SW 1271 (cell line): ENCODE data around the gene NCAPD2.

ENCODE experiments used
- DNase-seq, 2 experiments: peaks; one replicate each; lab custom pipeline; 2025; lab: John Stamatoyannopoulos, UW

The NCAPD2 gene, protein sequence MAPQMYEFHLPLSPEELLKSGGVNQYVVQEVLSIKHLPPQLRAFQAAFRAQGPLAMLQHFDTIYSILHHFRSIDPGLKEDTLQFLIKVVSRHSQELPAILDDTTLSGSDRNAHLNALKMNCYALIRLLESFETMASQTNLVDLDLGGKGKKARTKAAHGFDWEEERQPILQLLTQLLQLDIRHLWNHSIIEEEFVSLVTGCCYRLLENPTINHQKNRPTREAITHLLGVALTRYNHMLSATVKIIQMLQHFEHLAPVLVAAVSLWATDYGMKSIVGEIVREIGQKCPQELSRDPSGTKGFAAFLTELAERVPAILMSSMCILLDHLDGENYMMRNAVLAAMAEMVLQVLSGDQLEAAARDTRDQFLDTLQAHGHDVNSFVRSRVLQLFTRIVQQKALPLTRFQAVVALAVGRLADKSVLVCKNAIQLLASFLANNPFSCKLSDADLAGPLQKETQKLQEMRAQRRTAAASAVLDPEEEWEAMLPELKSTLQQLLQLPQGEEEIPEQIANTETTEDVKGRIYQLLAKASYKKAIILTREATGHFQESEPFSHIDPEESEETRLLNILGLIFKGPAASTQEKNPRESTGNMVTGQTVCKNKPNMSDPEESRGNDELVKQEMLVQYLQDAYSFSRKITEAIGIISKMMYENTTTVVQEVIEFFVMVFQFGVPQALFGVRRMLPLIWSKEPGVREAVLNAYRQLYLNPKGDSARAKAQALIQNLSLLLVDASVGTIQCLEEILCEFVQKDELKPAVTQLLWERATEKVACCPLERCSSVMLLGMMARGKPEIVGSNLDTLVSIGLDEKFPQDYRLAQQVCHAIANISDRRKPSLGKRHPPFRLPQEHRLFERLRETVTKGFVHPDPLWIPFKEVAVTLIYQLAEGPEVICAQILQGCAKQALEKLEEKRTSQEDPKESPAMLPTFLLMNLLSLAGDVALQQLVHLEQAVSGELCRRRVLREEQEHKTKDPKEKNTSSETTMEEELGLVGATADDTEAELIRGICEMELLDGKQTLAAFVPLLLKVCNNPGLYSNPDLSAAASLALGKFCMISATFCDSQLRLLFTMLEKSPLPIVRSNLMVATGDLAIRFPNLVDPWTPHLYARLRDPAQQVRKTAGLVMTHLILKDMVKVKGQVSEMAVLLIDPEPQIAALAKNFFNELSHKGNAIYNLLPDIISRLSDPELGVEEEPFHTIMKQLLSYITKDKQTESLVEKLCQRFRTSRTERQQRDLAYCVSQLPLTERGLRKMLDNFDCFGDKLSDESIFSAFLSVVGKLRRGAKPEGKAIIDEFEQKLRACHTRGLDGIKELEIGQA (N-terminal part only)

DNA sequence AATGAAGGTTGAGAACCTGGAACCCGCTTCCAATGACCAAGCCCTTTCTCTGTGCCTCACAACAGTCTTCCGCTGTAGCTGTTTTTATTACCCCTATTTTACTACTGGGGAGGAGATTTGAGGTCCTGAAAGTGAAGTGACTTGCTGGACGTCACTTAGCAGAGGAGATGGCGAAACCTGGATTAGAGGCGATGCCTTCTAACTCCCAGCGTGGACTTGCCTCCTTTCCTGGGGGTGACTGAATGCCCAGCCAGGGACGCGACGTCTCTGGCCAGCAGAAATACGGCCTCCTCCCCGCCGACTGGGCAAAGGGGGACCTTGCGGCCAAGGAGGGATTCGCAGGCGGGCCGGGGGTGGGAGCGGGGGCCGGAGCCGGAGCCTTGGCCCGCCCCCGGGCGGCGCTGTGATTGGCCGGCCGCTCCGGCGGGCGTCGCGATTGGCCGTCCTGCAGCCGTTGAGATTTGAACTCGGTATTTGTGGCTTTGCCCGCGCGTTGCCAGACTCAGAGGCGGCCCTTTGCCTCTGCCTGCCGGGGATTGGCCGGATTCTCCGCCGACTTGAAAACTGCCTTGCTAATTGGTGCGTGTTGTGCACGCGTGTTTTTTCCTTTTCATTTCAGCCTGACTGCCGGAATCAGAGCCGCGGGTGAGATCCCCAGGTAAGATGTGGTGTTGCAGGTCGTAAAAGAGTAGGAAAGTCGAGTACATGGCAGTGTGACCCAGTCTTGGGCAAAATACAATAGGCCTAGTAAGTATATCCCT lies at the start of gene NCAPD2:
Gene NCAPD2 (plus strand): TSS at position 606 of the 761 bp plus-strand sequence. CDS start 997 bp downstream, outside the sequence.
- peak; percentile 96 to 98 for DNase-seq

DNA sequence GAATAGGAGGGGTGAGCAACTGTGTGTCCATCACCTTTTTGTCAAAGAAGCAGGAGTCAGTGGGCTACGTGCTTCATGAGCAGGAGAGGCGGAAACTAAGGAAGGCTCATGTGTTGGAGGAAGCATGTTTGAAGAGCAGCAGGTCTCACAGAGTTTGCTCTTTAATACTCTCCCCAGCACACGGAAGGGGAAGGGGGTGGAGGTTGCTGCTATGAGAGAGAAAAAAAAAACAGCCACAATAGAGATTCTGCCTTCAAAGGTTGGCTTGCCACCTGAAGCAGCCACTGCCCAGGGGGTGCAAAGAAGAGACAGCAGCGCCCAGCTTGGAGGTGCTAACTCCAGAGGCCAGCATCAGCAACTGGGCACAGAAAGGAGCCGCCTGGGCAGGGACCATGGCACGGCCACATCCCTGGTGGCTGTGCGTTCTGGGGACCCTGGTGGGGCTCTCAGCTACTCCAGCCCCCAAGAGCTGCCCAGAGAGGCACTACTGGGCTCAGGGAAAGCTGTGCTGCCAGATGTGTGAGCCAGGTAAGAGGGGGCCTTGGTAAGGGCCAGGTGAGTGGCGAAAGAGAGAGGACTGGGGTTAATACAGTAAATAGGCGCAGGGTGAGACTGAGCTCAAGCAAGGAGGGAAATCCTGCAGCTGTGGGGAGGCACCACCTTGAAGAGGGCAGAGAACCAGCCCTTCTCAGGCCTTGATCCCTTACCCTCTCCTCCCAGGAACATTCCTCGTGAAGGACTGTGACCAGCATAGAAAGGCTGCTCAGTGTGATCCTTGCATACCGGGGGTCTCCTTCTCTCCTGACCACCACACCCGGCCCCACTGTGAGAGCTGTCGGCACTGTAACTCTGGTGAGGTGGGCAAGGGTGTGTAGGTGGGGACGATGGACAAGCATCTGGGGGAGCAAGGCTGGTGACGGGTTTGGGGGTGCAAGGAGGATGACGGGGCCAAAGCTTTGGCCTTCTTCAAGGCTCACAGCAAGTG lies 48.9 kb upstream of the NCAPD2 start, which contains the start of gene CD27:
Gene CD27 (plus strand): TSS at position 252 of the 985 bp plus-strand sequence. CDS start 141 bp downstream, at position 393.
- DNase-seq = no peak

DNA sequence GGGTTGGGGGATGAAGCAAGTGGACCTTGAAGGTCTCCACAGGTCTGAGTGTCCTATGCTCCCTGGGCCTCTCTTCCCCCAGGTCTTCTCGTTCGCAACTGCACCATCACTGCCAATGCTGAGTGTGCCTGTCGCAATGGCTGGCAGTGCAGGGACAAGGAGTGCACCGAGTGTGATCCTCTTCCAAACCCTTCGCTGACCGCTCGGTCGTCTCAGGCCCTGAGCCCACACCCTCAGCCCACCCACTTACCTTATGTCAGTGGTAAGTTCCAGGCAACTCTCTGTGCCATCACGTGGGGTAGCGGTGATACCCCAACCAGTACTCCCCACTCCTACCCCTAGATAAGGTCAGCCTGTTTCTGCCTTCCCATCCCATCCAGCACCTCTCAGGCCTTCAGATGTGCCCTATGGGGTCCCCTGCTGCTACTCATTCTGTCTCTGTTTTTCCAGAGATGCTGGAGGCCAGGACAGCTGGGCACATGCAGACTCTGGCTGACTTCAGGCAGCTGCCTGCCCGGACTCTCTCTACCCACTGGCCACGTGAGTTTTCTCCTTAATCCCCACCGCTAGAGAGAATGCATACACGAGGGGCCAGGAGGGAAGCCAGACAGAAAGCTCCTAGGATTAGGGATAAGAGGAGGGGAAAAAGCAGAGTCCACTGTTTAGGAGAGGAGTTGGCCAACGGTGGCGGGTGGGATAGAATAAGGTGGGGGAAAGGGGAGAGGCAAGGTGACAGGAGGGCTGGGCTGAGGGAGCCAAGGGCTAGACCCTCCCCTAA lies 43.6 kb upstream of the NCAPD2 start:
- DNase-seq = no peak

DNA sequence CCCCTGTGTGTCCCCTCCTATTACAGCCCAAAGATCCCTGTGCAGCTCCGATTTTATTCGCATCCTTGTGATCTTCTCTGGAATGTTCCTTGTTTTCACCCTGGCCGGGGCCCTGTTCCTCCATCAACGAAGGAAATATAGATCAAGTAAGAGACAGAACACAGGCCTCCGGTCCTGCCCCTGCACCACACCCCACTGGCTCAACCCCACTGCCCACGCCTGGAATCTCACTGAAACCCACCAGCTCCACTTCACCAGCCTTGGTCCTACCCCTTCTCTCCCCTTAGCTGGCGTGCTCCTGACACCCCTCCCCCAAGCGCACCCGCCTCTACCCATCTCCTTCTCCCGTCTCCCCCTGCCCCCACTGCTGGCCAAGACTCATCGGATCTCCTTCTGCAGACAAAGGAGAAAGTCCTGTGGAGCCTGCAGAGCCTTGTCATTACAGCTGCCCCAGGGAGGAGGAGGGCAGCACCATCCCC lies 43.0 kb upstream of the NCAPD2 start:
- DNase-seq = no peak

DNA sequence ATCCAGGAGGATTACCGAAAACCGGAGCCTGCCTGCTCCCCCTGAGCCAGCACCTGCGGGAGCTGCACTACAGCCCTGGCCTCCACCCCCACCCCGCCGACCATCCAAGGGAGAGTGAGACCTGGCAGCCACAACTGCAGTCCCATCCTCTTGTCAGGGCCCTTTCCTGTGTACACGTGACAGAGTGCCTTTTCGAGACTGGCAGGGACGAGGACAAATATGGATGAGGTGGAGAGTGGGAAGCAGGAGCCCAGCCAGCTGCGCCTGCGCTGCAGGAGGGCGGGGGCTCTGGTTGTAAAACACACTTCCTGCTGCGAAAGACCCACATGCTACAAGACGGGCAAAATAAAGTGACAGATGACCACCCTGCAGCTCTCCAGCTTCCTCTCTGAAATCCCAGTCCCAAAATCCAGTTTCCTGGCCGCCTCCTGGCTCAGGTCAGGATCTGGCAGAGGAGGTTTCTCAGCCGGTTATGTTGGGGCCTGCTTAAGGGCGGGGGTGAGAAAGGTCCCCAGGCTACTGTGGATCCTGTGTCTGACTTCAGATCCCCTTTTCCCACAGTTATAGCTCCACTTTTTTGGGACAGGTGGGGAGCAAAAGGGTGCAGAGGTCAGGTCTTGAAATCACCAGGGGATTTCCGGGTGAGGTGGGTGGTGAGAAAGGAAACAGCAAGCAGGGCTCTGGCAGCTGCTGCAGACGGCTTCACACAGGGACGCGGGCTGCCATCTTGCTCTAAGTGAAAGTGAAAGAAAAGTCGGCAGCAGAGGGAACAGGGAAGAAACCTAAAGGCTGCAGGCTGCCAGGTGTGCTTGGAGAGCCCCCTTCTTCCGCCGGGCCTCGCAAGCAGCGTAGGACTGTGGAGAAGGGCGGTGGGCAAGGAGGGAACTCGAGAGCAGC lies 42.3 kb upstream of the NCAPD2 start, which contains the start of gene TAPBPL:
Gene TAPBPL (plus strand): TSS at position 695 of the 897 bp plus-strand sequence. CDS start 207 bp downstream, outside the sequence.
- DNase-seq = peak; percentile 56 to 86

DNA sequence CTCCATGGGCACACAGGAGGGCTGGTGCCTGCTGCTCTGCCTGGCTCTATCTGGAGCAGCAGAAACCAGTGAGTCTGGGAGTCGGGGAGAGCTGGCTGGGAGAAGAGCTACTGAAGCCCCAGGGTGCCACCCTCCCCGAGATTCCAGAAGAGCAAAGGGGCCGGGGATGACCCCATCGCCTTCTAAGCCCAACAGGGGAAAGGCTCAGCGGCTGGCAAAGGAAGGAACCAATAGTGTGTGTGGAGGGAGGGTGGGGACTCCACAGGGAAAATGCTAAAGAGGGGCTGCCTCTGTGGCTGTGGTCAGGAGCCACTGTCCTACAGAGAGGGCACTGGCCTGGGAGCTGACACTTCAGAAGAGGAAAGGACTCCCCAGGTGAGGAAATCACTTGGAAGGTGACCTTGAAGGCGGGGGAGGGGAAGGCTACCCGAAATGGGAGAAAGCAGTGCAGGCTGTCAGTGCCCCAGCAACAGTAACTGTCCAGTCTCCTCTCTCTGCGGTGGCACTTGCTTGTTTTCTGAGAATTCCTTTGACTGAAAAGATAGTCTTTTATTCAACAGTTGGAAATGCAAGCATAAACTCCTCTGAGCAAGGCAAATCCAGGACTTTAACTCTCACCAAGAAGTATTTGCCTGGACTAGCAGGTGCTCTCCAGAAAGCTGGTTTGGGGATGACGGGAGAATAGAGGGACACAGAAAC lies 41.5 kb upstream of the NCAPD2 start:
- DNase-seq = peak in 1 of 2 experiments; percentile 65

DNA sequence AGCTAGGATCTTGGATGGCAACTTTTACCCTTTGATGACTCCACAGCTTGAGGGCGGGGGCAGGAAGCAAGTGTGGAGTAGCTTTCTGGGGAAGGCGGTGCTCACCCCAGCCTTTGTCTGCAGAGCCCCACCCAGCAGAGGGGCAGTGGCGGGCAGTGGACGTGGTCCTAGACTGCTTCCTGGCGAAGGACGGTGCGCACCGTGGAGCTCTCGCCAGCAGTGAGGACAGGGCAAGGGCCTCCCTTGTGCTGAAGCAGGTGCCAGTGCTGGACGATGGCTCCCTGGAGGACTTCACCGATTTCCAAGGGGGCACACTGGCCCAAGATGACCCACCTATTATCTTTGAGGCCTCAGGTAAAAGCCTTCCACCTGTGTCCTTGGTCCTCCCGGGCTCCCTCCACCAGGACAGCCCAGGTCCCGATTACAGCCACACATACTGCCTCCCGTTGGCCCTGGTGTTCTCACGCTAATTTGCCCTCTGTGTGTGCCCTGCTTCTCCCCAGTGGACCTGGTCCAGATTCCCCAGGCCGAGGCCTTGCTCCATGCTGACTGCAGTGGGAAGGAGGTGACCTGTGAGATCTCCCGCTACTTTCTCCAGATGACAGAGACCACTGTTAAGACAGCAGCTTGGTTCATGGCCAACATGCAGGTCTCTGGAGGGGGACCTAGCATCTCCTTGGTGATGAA lies 40.8 kb upstream of the NCAPD2 start:
- DNase-seq = no peak

DNA sequence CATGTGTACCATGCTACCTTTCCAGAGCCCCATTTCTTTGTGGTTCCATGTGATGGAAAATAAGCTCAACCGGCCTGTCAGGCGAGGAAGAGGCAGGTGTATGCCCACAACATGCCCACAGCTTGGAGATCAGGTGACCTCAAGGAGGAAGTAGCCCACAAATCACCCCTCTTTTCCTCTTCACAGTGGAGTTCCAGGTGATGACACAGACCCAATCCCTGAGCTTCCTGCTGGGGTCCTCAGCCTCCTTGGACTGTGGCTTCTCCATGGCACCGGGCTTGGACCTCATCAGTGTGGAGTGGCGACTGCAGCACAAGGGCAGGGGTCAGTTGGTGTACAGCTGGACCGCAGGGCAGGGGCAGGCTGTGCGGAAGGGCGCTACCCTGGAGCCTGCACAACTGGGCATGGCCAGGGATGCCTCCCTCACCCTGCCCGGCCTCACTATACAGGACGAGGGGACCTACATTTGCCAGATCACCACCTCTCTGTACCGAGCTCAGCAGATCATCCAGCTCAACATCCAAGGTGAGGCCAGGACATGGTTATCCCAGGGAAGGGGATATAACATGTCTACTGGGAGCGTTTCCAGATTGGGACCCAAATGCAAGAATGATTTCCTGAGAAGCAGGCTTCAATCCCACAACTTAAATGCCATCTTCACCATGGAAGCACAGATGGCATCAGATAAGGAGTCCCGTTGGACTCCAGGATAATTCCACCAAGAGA lies 36.5 kb upstream of the NCAPD2 start:
- no peak for DNase-seq

DNA sequence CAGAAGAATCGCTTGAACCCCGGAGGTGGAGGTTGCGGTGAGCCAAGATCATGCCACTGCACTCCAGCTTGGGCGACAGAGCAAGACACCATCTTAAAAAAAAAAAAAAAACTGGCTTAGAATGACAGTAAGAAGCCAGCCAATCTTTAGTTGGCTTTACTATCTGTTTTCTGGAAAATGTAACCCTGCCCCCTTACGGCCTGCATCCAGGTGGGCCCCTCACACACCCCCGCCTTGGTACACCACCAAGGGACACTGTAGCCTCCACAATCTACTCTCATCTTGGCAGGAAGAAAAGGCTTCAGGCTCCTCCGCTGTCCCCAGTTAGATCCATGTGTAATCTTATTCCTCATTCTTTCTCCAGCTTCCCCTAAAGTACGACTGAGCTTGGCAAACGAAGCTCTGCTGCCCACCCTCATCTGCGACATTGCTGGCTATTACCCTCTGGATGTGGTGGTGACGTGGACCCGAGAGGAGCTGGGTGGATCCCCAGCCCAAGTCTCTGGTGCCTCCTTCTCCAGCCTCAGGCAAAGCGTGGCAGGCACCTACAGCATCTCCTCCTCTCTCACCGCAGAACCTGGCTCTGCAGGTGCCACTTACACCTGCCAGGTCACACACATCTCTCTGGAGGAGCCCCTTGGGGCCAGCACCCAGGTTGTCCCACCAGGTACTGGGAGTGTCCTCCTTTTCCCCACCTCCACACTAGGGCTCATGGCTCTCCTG lies 35.5 kb upstream of the NCAPD2 start:
- no peak for DNase-seq

DNA sequence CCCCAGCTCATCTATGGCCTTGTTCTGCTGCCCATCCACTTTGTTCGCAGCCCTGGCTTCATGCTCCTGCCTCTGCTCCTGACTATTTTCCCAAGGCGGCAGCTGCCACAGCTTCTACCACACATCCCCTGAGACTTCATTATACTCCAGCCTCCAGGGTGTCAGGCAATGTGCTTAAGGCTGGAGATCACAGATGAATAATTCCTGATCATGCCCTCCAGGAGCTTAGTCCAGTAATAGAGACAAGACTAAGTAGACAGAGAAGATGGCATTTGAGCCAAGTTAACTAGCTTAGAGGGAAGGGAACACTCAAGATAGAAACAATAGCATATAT lies 34.9 kb upstream of the NCAPD2 start:
- no peak for DNase-seq

DNA sequence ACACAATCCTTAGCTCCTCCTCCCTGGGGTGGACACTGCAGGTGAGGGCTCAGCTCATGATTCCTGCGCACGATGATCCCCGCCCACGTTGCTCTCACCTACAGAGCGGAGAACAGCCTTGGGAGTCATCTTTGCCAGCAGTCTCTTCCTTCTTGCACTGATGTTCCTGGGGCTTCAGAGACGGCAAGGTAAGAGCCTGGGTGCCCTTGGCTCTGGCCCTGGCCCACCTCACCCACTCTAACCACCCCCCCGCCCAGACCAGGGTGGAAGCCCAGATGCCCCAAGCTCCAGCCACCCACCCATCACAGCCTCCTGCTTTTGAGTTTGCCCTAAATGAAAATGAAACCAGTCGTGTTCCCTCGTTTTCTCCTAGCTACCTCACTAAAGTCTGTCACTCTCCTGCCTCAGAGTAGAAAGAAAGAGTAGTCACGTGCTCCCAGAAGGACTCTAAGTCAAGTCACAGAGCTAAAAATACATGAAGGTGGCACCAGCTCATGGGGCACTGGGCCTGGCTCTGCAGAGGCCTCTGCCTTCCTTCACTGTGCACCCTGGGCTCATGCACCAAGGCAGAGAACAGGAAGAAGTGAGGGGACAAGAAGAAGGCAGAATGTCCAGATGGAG lies 33.0 kb upstream of the NCAPD2 start:
- DNase-seq = no peak

DNA sequence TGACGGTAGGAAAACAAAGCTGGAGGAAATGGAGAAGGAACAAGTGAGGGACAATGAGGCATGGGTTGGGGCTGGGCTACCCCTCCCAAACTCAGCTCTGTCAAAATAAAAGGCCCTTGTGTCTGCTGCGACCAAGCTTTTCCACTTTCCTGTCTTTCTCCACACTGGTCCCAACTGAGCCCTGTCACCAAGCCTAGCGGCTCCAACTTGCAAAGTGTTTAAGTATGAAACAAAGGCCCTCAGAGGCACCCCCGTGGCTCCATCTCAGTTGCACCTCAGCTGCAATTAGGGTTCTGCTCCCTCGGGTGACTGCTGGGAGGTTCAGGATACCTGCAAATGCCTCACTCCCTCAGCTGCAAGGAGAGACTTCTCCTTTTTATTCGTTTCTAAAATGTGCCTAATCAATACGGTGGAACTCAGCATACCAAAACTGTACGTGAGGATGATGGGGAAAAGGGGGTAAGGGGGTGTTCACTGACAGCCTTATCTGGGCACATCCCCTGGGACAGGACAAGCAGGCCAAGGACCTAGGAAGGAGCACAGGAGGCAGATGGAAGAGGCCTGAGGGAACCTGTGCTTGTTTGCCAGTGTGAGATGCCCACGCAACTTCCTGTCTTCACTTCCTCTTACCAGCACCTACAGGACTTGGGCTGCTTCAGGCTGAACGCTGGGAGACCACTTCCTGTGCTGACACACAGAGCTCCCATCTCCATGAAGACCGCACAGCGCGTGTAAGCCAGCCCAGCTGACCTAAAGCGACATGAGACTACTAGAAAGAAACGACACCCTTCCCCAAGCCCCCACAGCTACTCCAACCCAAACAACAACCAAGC lies 32.3 kb upstream of the NCAPD2 start:
- no peak for DNase-seq

DNA sequence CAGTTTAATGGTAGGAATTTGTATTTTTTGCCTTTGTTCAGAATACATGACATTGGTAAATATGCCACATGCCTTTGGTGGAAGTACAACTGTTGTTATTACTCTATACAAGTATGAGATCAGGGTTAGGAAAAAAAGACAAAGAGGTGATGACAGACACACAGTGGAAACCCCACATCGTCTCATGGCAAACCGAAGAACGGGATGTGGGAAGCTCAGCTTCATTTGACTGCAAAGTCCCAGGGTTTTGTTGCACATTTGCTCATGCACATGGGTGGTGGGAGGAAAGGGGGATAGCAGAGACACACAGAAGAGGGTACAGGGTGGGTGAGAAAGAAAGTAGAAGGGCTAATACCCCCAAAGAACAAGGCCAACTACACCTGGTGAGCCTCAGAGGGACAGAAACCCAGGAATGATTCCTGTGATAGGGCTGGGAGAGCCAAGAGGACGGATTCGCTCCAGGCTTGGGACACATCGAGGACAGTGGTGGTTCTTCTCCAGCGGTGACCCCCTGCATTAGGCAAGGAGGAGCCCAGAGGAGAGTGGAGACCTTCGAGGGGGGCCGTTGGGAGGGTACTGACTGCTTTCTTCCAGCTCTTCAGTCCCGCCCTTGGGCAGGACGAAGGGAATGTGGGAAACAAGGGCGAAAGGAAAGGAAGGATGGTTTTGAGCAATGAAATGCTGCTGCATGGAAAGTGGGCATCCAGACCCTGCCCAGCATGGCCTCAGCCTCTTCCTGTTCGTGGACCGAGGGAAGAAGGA lies 31.5 kb upstream of the NCAPD2 start:
- DNase-seq = no peak
